Hepatocyte (in vitro differentiated cells): ENCODE measurements around the gene PIGV. TPM values are rescaled to one million over a fixed set of nuclear protein-coding genes. Genes with fewer than 3 reads are reported as not detected.

Source experiments
- DNase-seq: peaks from one replicate; pipeline ENCODE4 v3.0.0-alpha.2; 2016; ENCODE audit warnings: low spot score
- H2AFZ ChIP-seq: fragments of 200-600 bp; sonication (generic); 2 replicates; pipeline ENCODE4 v1.6.0; 2016; ENCODE audit warnings: antibody characterized with exemption, mild to moderate bottlenecking
- H3K27ac ChIP-seq: fragments of 200-600 bp; sonication (generic); 2 replicates; pipeline ENCODE4 v1.5.1; 2016; ENCODE audit warnings: mild to moderate bottlenecking
- H3K27me3 ChIP-seq: fragments of 200-600 bp; sonication (generic); 2 replicates; pipeline ENCODE4 v1.6.1; 2016
- H3K36me3 ChIP-seq: fragments of 200-600 bp; sonication (generic); replicated peaks from 2 replicates; pipeline ENCODE4 v1.5.1; 2016; ENCODE audit warnings: low read depth; ENCODE audit not compliant: insufficient read depth
- H3K4me1 ChIP-seq: fragments of 200-600 bp; sonication (generic); 2 replicates; pipeline ENCODE4 v1.5.1; 2016; ENCODE audit warnings: mild to moderate bottlenecking, moderate library complexity; ENCODE audit not compliant: insufficient read depth
- H3K4me2 ChIP-seq: fragments of 200-600 bp; sonication (generic); 2 replicates; pipeline ENCODE4 v1.6.0; 2016
- H3K4me3 ChIP-seq: fragments of 200-600 bp; sonication (generic); 2 replicates; pipeline ENCODE4 v1.5.1; 2016; ENCODE audit warnings: mild to moderate bottlenecking
- H3K79me2 ChIP-seq: fragments of 200-600 bp; sonication (generic); 2 replicates; pipeline ENCODE4 v1.6.0; 2017; ENCODE audit warnings: mild to moderate bottlenecking
- H3K9me2 ChIP-seq: fragments of 200-600 bp; sonication (generic); replicated peaks from 2 replicates; pipeline ENCODE4 v1.6.0; 2017; ENCODE audit warnings: mild to moderate bottlenecking; ENCODE audit not compliant: insufficient read depth
- H3K9me3 ChIP-seq: fragments of 200-600 bp; sonication (generic); 2 replicates; pipeline ENCODE4 v1.5.1; 2016; ENCODE audit warnings: low read depth, mild to moderate bottlenecking
- H4K20me1 ChIP-seq: fragments of 200-600 bp; sonication (generic); 2 replicates; pipeline ENCODE4 v1.6.0; 2016; ENCODE audit warnings: mild to moderate bottlenecking; ENCODE audit not compliant: insufficient read depth, poor library complexity, severe bottlenecking
- EZH2 ChIP-seq: fragments of 200-600 bp; sonication (generic); IDR thresholded peaks from 2 replicates; pipeline ENCODE4 v1.6.1; 2016; ENCODE audit warnings: antibody characterized with exemption, mild to moderate bottlenecking, borderline replicate concordance
- EZH2phosphoT487 ChIP-seq: fragments of 200-600 bp; sonication (generic); IDR thresholded peaks from one replicate; pipeline ENCODE4 v1.6.1; 2018; ENCODE audit warnings: antibody characterized with exemption, mild to moderate bottlenecking, low read depth, moderate library complexity; ENCODE audit not compliant: unreplicated experiment, severe bottlenecking
- WGBS: methylation state at CpG from one replicate; pipeline ENCODE4 v1.1.6; 2016; ENCODE audit warnings: low lambda C conversion rate; ENCODE audit errors: missing lambda C conversion rate; 5-methylcytosine and 5-hydroxymethylcytosine counted together
- polyA plus RNA-seq: library from polyadenylated mRNA; unstranded; fragments of >200 nt; fragmentation: Nextera tagmentation; extraction: Ambion mirVana; gene quantifications from 2 replicates; pipeline ENCODE4 v1.2.1, GENCODE V29; 2016
- total RNA-seq: library from RNA; depleted of rRNA; stranded (reverse); fragments of >200 nt; gene quantifications from 2 replicates; pipeline ENCODE4 v1.2.3, GENCODE V29; 2014
- TF ChIP-seq, protein P1 (sequence below): fragments of 200-600 bp; sonication (generic); IDR thresholded peaks from 2 replicates; pipeline ENCODE4 v1.5.1; 2016; ENCODE audit warnings: antibody characterized with exemption, mild to moderate bottlenecking; ENCODE audit not compliant: poor library complexity

Gene PIGV
- total RNA-seq (22.0 and 35.5 TPM in 2 replicates), polyA plus RNA-seq (19.1 and 21.2 TPM in 2 replicates)

DNA sequence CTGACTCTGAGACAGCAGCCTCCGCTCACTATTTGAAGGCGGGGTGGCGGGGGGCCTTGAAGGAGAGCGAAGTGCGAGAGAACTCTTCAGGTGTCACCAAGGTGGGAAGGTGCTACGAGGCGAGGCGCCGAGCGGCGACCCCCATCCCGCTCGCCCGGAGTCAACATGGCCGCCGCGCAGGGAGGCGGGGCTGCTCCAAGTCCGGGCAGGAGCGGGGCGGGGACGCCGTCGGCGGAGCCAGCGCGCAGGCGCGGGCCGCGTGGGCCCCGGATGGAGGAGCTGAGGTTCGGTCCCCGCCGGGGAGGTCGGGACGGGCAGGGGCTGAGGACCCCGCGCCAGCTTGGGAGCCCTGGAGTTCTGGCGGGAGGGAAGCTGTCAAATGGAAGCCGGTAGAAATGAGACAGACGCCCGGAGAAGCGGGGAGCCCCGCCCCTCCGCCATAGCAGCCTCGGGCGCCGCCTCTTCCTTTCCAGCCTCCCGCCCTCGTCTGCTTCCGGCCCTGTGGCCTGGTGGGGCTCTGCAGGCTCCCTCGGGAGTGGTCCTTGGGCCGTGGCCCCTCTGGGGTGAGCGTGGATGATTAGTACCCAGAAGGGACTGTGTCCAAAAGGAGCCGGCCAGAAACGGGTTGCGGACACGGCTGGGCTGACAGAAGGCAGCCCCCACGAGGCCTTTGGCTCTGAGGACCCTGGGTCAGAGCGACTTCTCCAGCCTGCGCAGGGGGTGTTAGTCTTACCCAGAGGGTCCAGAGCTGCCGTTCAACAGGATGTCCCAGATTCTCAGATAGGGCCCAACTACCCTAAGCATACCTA, at the start of gene PIGV:
TSS of gene PIGV (plus strand) at position 245 of the 809 bp plus-strand sequence. CDS start 2,866 bp downstream, outside the sequence.
- no peak for TF ChIP-seq EZH2
- no peak for TF ChIP-seq EZH2phosphoT487
- TF ChIP-seq, protein P1, sequence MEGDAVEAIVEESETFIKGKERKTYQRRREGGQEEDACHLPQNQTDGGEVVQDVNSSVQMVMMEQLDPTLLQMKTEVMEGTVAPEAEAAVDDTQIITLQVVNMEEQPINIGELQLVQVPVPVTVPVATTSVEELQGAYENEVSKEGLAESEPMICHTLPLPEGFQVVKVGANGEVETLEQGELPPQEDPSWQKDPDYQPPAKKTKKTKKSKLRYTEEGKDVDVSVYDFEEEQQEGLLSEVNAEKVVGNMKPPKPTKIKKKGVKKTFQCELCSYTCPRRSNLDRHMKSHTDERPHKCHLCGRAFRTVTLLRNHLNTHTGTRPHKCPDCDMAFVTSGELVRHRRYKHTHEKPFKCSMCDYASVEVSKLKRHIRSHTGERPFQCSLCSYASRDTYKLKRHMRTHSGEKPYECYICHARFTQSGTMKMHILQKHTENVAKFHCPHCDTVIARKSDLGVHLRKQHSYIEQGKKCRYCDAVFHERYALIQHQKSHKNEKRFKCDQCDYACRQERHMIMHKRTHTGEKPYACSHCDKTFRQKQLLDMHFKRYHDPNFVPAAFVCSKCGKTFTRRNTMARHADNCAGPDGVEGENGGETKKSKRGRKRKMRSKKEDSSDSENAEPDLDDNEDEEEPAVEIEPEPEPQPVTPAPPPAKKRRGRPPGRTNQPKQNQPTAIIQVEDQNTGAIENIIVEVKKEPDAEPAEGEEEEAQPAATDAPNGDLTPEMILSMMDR, result no peak
- Histone ChIP-seq H3K4me3 (peak within 1 kb of the TSS; percentile 41), H3K36me3 (no peaks in the 10 kb centered on the region), H3K9me2 (no peaks in the 10 kb centered on the region), H4K20me1 (no peaks in the 10 kb centered on the region), H3K4me2 (peak within 1 kb of the TSS; percentile 93), H2AFZ (peak within 1 kb of the TSS; percentile 62), H3K79me2 (peaks cover 17% of the 10 kb centered on the region), H3K9me3 (no peaks in the 10 kb centered on the region), H3K27ac (peak within 1 kb of the TSS; percentile 99), H3K4me1 (peaks cover 35% of the 10 kb centered on the region), H3K27me3 (no peaks in the 10 kb centered on the region)
- 1% methylated on average over 54 of the region's 63 CpGs for WGBS
- peak; percentile 94 for DNase-seq

DNA sequence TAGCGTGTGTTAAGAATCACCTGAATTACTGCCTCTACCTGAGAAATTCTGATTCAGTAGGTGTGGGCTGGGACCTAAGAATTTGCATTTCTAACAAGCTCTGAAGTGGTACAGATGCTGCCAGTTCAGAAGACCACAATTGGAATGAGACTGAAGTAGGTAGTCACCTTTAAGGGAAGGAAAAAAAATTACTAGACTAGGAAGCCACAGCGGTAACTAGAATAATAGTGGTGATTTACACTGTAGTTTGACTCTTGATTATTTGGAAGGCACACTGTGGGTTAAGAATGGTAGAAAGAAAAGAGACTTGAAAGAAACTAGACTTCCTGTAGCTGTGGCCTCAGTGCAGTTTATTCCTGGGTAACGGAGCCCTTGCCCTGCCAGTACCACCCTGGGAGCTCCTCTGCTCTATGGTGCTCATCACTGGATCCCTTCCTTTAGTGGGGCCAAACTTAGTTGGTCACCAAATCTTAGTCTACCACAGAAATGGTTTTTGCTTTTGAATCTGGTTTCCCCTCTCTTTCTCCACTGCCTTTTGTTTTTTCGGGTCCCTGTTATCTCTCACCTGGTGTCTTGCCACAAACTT, 48.3 kb upstream of the PIGV start:
- H2AFZ ChIP-seq, result no peak overlapping the region
- H3K9me3 ChIP-seq, result no peaks in the 10 kb centered on the region
- peaks cover 96% of the 10 kb centered on the region for H3K79me2 ChIP-seq
- no peaks in the 10 kb centered on the region for H3K9me2 ChIP-seq
- peak overlapping the region; percentile 55 for H3K27ac ChIP-seq
- peaks cover 18% of the 10 kb centered on the region for H3K4me1 ChIP-seq
- 92% methylated on average over 4 of the region's 4 CpGs for WGBS
- peaks cover 37% of the 10 kb centered on the region for H4K20me1 ChIP-seq
- H3K4me2 ChIP-seq, result no peak overlapping the region
- H3K4me3 ChIP-seq, result no peak overlapping the region
- no peak for TF ChIP-seq EZH2
- no peak for TF ChIP-seq EZH2phosphoT487
- TF ChIP-seq, protein P1, result no peak
- no peak for DNase-seq
- no peaks in the 10 kb centered on the region for H3K27me3 ChIP-seq
- H3K36me3 ChIP-seq, result no peaks in the 10 kb centered on the region

DNA sequence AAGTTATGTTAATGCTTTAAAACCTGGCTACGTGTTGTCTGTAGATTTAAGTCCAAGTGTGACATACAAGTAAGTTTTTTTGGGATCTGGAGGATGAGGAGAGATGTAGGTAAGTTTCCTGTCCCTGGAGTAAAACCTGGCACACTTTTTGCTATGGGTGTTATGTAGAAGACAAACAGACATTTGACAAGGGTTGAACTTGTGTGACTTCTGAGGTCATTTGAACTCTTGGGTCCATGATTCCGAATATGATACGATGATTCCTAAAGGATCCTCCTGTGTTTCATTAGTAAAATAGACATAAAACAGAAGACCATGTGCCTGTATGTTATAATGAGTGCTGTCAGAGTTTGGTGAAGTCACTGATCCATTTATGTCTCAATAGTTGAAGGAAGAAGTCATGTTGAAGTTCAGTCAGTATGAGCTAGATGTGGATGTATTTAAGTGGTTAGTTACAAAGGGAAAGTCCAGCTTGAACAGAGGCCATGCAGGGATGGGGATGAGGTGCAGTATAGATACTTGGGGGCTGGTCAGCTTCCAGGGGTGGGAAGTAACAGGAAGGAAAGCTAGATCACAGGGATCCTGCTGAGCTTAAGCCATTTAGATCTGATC, 47.6 kb upstream of the PIGV start:
- H3K36me3 ChIP-seq, result no peaks in the 10 kb centered on the region
- DNase-seq, result no peak
- no peaks in the 10 kb centered on the region for H3K9me3 ChIP-seq
- TF ChIP-seq, protein P1, result no peak
- TF ChIP-seq EZH2, result no peak
- no peak for TF ChIP-seq EZH2phosphoT487
- peaks cover 18% of the 10 kb centered on the region for H3K4me1 ChIP-seq
- 80% methylated on average over 3 of the region's 3 CpGs for WGBS
- no peaks in the 10 kb centered on the region for H3K27me3 ChIP-seq
- H3K4me2 ChIP-seq, result peak overlapping the region; percentile 62
- H3K27ac ChIP-seq, result peak overlapping the region; percentile 55
- H3K4me3 ChIP-seq, result no peak overlapping the region
- peaks cover 96% of the 10 kb centered on the region for H3K79me2 ChIP-seq
- no peaks in the 10 kb centered on the region for H3K9me2 ChIP-seq
- no peak overlapping the region for H2AFZ ChIP-seq
- H4K20me1 ChIP-seq, result peaks cover 44% of the 10 kb centered on the region
